ENCODE data around the gene ALB.

GRCh38 chr4:73411731-73412414, 7.8 kb downstream of the ALB start:
- TF ChIP-seq POLR2AphosphoS5 (IDR thresholded peaks at IDR 0.05) (no peak), POLR2A (IDR thresholded peaks at IDR 0.05) (no peak)
